ENCODE data around the gene PJA2.
"Not testable (repeated sequence)": the region's sequence is repeated elsewhere in the genome, so short reads cannot be mapped to it uniquely, and the experiment has no call there.

Gene PJA2

GRCh38 chr5:109309326-109310063 lies 100.3 kb downstream of the PJA2 start:
- DNase-seq (ENCODE audit: low read depth) = no peak

GRCh38 chr5:109307951-109308350 lies 101.8 kb downstream of the PJA2 start:
- DNase-seq (ENCODE audit: low read depth) = no peak

GRCh38 chr5:109307456-109307855 lies 102.3 kb downstream of the PJA2 start:
- DNase-seq (ENCODE audit: low read depth) = no peak

- no peak for DNase-seq (ENCODE audit: low read depth)
These were observed 104.4 kb downstream of the PJA2 start for GRCh38 chr5:109305352-109305751.

- no peak for DNase-seq (ENCODE audit: low read depth)
These were observed 105.5 kb downstream of the PJA2 start for GRCh38 chr5:109304309-109304708.

- no peak for DNase-seq (ENCODE audit: low read depth)
These were observed 109.4 kb downstream of the PJA2 start for GRCh38 chr5:109300367-109300766.

- DNase-seq (ENCODE audit: low read depth) = no peak
These were observed 110.2 kb downstream of the PJA2 start for GRCh38 chr5:109299557-109299956.

- no peak for DNase-seq (ENCODE audit: low read depth)
These were observed 111.0 kb downstream of the PJA2 start for GRCh38 chr5:109298794-109299193.

GRCh38 chr5:109297900-109298299 lies 111.9 kb downstream of the PJA2 start:
- DNase-seq (ENCODE audit: low read depth) = no peak

- DNase-seq (ENCODE audit: low read depth) = no peak
These were observed 118.7 kb downstream of the PJA2 start for GRCh38 chr5:109291090-109291489.

GRCh38 chr5:109290231-109290630 lies 119.5 kb downstream of the PJA2 start:
- DNase-seq (ENCODE audit: low read depth) = no peak

GRCh38 chr5:109286628-109287027 lies 123.1 kb downstream of the PJA2 start:
- DNase-seq (ENCODE audit: low read depth) = not testable (repeated sequence)

Measured in fibroblast of gingiva (primary cell).